IPS-18a (cell line): ENCODE measurements around the gene SLC12A9.

Source experiments
- H3K27ac ChIP-seq: one replicate; pipeline ENCODE4 v1.5.1; 2013; ENCODE audit warnings: low read length
- H3K27me3 ChIP-seq: one replicate; pipeline ENCODE4 v1.6.1; 2013; ENCODE audit warnings: mild to moderate bottlenecking, low read length; ENCODE audit not compliant: control insufficient read depth, insufficient read depth
- H3K36me3 ChIP-seq: one replicate; pipeline ENCODE4 v1.6.1; 2013; ENCODE audit warnings: low read depth, low read length; ENCODE audit not compliant: control insufficient read depth
- H3K4me1 ChIP-seq: one replicate; pipeline ENCODE4 v1.6.1; 2013; ENCODE audit warnings: low read depth, low read length; ENCODE audit not compliant: control insufficient read depth
- H3K4me3 ChIP-seq: one replicate; pipeline ENCODE4 v1.5.1; 2013; ENCODE audit warnings: low read length
- H3K9ac ChIP-seq: one replicate; pipeline ENCODE4 v1.6.1; 2013; ENCODE audit warnings: mild to moderate bottlenecking, low read length, moderate library complexity
- H3K9me3 ChIP-seq: one replicate; pipeline ENCODE4 v1.6.1; 2013; ENCODE audit warnings: low read depth, low read length; ENCODE audit not compliant: control insufficient read depth

SLC12A9 gene

GRCh38 chr7:100914879-100915447, 62.5 kb downstream of the SLC12A9 start:
- Histone ChIP-seq H3K9me3 (no peaks in the 10 kb centered on the region), H3K4me1 (peaks cover 3% of the 10 kb centered on the region), H3K9ac (no peak overlapping the region)

More at GRCh38 chr7:100914879-100915447, 62.5 kb downstream of the SLC12A9 start:
- Histone ChIP-seq H3K27me3 (no peaks in the 10 kb centered on the region), H3K27ac (no peak overlapping the region), H3K4me3 (no peak overlapping the region), H3K36me3 (no peaks in the 10 kb centered on the region)
